Sigmoid colon (tissue), 4 donors: ENCODE results near the gene ELAC2.

ENCODE experiments used
- EP300 ChIP-seq, 4 donors: sonication (generic); formaldehyde crosslinking; IDR thresholded peaks; one replicate each; pipeline ENCODE4 v1.6.1; 2017; ENCODE audit warnings: antibody characterized with exemption in 4 of 4
- POLR2A ChIP-seq, 2 donors: fragments of 450-650 bp; IDR thresholded peaks; one replicate each; pipeline ENCODE4 v1.6.1; 2016; ENCODE audit warnings: antibody characterized with exemption in 2 of 2, mild to moderate bottlenecking in 2 of 2, moderate library complexity in 2 of 2
- TF ChIP-seq, protein P1 (sequence below), 4 experiments: fragments of 450-650 bp in 3 of 4; fragments of 200-600 bp in 1 of 4; IDR thresholded peaks; one replicate each; pipeline ENCODE4 v1.5.1; 2016 to 2019; ENCODE audit warnings: antibody characterized with exemption in 4 of 4, mild to moderate bottlenecking in 3 of 4, moderate library complexity in 2 of 4

DNA sequence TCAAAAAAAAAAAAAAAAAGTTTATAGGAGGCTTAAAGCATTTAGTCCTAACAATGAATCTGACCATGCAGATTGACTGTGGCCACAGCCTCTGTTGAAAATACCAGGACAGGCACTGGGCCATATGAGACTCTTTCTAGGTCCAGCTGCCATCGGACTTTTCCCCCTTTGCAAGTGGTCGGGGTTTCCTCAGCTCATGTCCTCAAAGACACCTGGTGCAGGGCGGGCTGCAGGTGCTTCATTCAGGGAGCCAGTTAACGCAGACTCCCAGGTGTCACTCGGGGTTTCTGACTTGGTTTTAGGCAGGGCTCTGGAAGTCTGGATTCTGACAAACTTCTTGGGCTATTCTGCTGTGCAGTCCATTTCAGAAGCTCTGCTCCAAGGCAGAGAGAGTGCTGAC is 20.9 kb downstream of the ELAC2 start:
- no peak for TF ChIP-seq POLR2A (IDR thresholded peaks at IDR 0.05)
- TF ChIP-seq, protein P1, sequence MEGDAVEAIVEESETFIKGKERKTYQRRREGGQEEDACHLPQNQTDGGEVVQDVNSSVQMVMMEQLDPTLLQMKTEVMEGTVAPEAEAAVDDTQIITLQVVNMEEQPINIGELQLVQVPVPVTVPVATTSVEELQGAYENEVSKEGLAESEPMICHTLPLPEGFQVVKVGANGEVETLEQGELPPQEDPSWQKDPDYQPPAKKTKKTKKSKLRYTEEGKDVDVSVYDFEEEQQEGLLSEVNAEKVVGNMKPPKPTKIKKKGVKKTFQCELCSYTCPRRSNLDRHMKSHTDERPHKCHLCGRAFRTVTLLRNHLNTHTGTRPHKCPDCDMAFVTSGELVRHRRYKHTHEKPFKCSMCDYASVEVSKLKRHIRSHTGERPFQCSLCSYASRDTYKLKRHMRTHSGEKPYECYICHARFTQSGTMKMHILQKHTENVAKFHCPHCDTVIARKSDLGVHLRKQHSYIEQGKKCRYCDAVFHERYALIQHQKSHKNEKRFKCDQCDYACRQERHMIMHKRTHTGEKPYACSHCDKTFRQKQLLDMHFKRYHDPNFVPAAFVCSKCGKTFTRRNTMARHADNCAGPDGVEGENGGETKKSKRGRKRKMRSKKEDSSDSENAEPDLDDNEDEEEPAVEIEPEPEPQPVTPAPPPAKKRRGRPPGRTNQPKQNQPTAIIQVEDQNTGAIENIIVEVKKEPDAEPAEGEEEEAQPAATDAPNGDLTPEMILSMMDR (IDR thresholded peaks at IDR 0.05): no peak
- TF ChIP-seq EP300 (IDR thresholded peaks at IDR 0.05): no peak
